Endothelial cell of umbilical vein (primary cell): ENCODE measurements around the gene MRGPRD. TPM values are rescaled to one million over a fixed set of nuclear protein-coding genes. Genes with fewer than 3 reads are reported as not detected.
"Not testable (repeated sequence)": the region's sequence is repeated elsewhere in the genome, so short reads cannot be mapped to it uniquely, and the experiment has no call there.

Experiments
- BruUV-seq: library from RNA; stranded (reverse); fragments of 400-500 nt; replicated peaks from 2 replicates; lab custom pipeline; 2021; lab: Mats Ljungman, UMichigan
- CTCF ChIA-PET: fragments of 300-600, 350-600 bp; sonication (Branson Sonifier 250); formaldehyde crosslinking; loops from one replicate; lab custom pipeline; 2021; ENCODE audit warnings: antibody characterized with exemption, inconsistent platforms; lab: Charles Lee
- POLR2A ChIA-PET: fragments of 300-600, 350-600 bp; sonication (Branson Sonifier 250); formaldehyde crosslinking; loops from one replicate; lab custom pipeline; 2021; ENCODE audit warnings: antibody characterized with exemption, inconsistent platforms; lab: Charles Lee
- DNase-seq: peaks from one replicate; pipeline ENCODE4 v3.0.0-alpha.2; 2011; ENCODE audit warnings: low read depth, low spot score
- FAIRE-seq: peaks from 2 replicates; lab custom pipeline; 2011; peaks lifted over from hg19 to GRCh38; lab: Jason Lieb, UNC
- H2AFZ ChIP-seq: 2 replicates; pipeline ENCODE4 v1.6.0; 2012; ENCODE audit warnings: low read depth, low read length, control low read depth, inconsistent platforms
- H3K27ac ChIP-seq: 2 replicates; pipeline ENCODE4 v1.5.1; 2011; ENCODE audit warnings: low read depth, mild to moderate bottlenecking, control low read depth, low read length, moderate library complexity; ENCODE audit not compliant: insufficient read depth
- H3K27me3 ChIP-seq, 2 experiments: 2 replicates each; pipeline versions ENCODE4 v1.6.0 to v1.6.1; 2011; ENCODE audit warnings: low read length in 2 of 2, mixed read lengths in 1 of 2; ENCODE audit not compliant: control insufficient read depth in 2 of 2, insufficient read depth in 2 of 2
- H3K36me3 ChIP-seq, 2 experiments: 2 replicates in 1 of 2; 3 replicates in 1 of 2; pipeline ENCODE4 v1.5.1; 2011; ENCODE audit warnings: low read length in 2 of 2, mild to moderate bottlenecking in 1 of 2, moderate library complexity in 1 of 2; ENCODE audit not compliant: control insufficient read depth in 2 of 2, insufficient read depth in 2 of 2; ENCODE audit errors: extremely low read depth in 1 of 2
- H3K4me1 ChIP-seq: 3 replicates; pipeline ENCODE4 v1.5.1; 2011; ENCODE audit warnings: mild to moderate bottlenecking, low read length; ENCODE audit not compliant: control insufficient read depth, insufficient read depth; ENCODE audit errors: extremely low read depth
- H3K4me2 ChIP-seq: 2 replicates; pipeline ENCODE4 v1.6.1; 2011; ENCODE audit warnings: low read length, control low read depth, mixed read lengths; ENCODE audit not compliant: insufficient read depth
- H3K4me3 ChIP-seq, 3 experiments: fragments of 200-600 bp in 1 of 3; sonication (generic), shearing (Covaris generic) in 1 of 3; replicated peaks in 1 of 3; 2 replicates each; pipeline ENCODE4 v1.5.1; 2011 to 2016; ENCODE audit warnings: control low read depth in 3 of 3, low read length in 3 of 3, mild to moderate bottlenecking in 2 of 3, inconsistent platforms in 1 of 3, low read depth in 1 of 3, moderate library complexity in 1 of 3; ENCODE audit not compliant: insufficient read depth in 1 of 3
- H3K79me2 ChIP-seq: 2 replicates; pipeline ENCODE4 v1.6.0; 2012; ENCODE audit warnings: low read length, inconsistent platforms; ENCODE audit not compliant: control insufficient read depth, insufficient read depth
- H3K9ac ChIP-seq: replicated peaks from 2 replicates; pipeline ENCODE3; 2011; ENCODE audit warnings: low read length, control low read depth; ENCODE audit not compliant: insufficient read depth; ENCODE audit errors: extremely low read depth
- H3K9me1 ChIP-seq: replicated peaks from 3 replicates; pipeline ENCODE4 v1.6.0; 2011; ENCODE audit warnings: mild to moderate bottlenecking, low read length; ENCODE audit not compliant: control insufficient read depth, insufficient read depth; ENCODE audit errors: extremely low read depth
- H3K9me3 ChIP-seq: replicated peaks from 2 replicates; pipeline ENCODE4 v1.5.1; 2012; ENCODE audit warnings: low read length, inconsistent platforms; ENCODE audit not compliant: control insufficient read depth, insufficient read depth
- H4K20me1 ChIP-seq: replicated peaks from 2 replicates; pipeline ENCODE3; 2011; ENCODE audit warnings: mild to moderate bottlenecking, low read length; ENCODE audit not compliant: control insufficient read depth, insufficient read depth; ENCODE audit errors: extremely low read depth
- EZH2 ChIP-seq: IDR thresholded peaks from 2 replicates; pipeline ENCODE4 v1.6.1; 2012; ENCODE audit warnings: borderline replicate concordance, low read depth, mild to moderate bottlenecking, moderate library complexity, low read length, inconsistent platforms; ENCODE audit not compliant: severe bottlenecking
- FOS ChIP-seq: IDR thresholded peaks from 2 replicates; pipeline ENCODE4 v1.6.1; 2011; ENCODE audit warnings: mild to moderate bottlenecking, low read length, moderate library complexity, borderline replicate concordance; ENCODE audit not compliant: insufficient read depth
- GATA2 ChIP-seq: IDR thresholded peaks from 2 replicates; pipeline ENCODE4 v1.7.0; 2011; ENCODE audit warnings: low read depth, mild to moderate bottlenecking, moderate library complexity, mixed read lengths, low read length; ENCODE audit not compliant: insufficient read length, insufficient read depth
- JUN ChIP-seq: IDR thresholded peaks from 2 replicates; pipeline ENCODE4 v1.6.1; 2011; ENCODE audit warnings: borderline replicate concordance, low read depth; ENCODE audit not compliant: insufficient read length, insufficient read depth
- MYC ChIP-seq: IDR thresholded peaks from one replicate; pipeline ENCODE4 v1.6.1; 2011; ENCODE audit warnings: mild to moderate bottlenecking, low read depth, low read length
- POLR2A ChIP-seq: IDR thresholded peaks from 2 replicates; pipeline ENCODE4 v1.6.1; 2012; ENCODE audit warnings: low read depth, mild to moderate bottlenecking, control low read depth, low read length
- POLR2AphosphoS5 ChIP-seq: IDR thresholded peaks from 2 replicates; pipeline ENCODE4 v1.6.1; 2012; ENCODE audit warnings: low read depth, mild to moderate bottlenecking, control low read depth, low read length, moderate library complexity; ENCODE audit not compliant: insufficient read depth
- dilution Hi-C: fragments of 300-500 bp; cut with MboI; formaldehyde crosslinking; loops from one replicate; pipeline ENCODE4 v1.15.0; 2019; ENCODE audit warnings: low sequenced_read_pairs; ENCODE audit not compliant: extremely low pct_ligation_motif_present
- intact Hi-C: fragments of 100-400 bp; cut with micrococcal nuclease; formaldehyde crosslinking; loops from one replicate; pipeline ENCODE4 v1.10.0; 2022
- polyA plus RNA-seq, 4 experiments: library from polyadenylated mRNA; depleted of rRNA in 3 of 4; stranded (reverse) in 3 of 4; unstranded in 1 of 4; fragments of >200 nt; gene quantifications; 2 replicates each; pipeline versions ENCODE4 v1.2.1 to v1.2.3, GENCODE V29; 2011 to 2012; ENCODE audit warnings: missing spikeins in 1 of 4
- total RNA-seq: library from RNA; stranded (reverse); gene quantifications from 2 replicates; pipeline ENCODE4 v1.2.3, GENCODE V29; 2021
- TF ChIP-seq, protein P1 (sequence below), 2 donors: IDR thresholded peaks; 1 replicate in 1 of 2; 2 replicates in 1 of 2; pipeline ENCODE4 v1.5.1; 2011; ENCODE audit warnings: low read length in 2 of 2, mild to moderate bottlenecking in 2 of 2, moderate library complexity in 2 of 2, control low read depth in 1 of 2, inconsistent platforms in 1 of 2, low read depth in 1 of 2; ENCODE audit not compliant: insufficient read depth in 1 of 2; ENCODE audit errors: extremely low read depth in 1 of 2
- TF ChIP-seq, protein P2 (sequence below): IDR thresholded peaks from 2 replicates; pipeline ENCODE4 v1.6.1; 2011; ENCODE audit not compliant: insufficient read depth, insufficient read length

The MRGPRD gene
- total and polyA plus RNA-seq, 2 donors (not counting 3 experiments of a cell fraction or from before 2014, with no cell fraction given), result not detected

DNA sequence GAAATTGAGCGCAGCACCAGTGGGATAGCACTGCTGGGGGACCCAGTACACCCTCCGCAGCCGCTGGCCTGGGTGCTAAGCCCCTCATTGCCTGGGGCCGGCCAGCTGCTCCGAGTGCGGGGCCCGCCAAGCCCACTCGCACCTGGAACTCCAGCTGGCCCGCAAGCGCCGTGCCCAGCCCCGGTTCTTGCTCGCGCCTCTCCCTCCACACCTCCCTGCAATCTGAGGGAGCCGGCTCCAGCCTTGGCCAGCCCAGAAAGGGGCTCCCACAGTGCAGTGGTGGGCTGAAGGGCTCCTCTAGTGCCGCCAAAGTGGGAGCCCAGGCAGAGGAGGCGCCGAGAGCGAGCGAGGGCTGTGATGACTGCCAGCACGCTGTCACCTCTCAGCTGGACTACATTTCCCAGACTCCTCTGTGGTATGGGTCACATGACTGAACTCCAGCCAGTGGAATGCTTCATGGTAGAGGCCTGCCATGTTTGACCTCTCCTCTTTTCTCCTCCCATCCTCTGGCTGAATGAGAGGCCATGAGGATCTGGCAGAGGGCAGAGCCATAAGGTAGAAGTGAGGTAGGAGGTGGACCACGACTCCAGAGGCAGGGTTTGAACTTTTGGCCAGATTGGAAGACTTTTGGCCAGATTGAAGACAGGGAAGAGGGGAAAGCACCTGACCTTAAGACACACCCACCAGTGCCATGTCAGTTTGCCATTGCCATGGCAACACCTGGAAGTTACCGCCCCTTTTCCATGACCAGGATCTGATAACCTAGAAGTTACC lies 6.2 kb downstream of the MRGPRD start:
- FAIRE-seq (peak; percentile 70), DNase-seq (peak; percentile 12)
- Histone ChIP-seq H3K4me2 (no peak overlapping the region), H3K36me3 (no peaks in the 10 kb centered on the region), H2AFZ (peak overlapping the region; percentile 32), H3K9me1 (no peaks in the 10 kb centered on the region), H3K9me3 (no peaks in the 10 kb centered on the region), H3K27me3 (peaks cover 0 to 8% of the 10 kb centered on the region in 2 experiments), H3K4me1 (no peaks in the 10 kb centered on the region), H3K79me2 (no peaks in the 10 kb centered on the region), H3K9ac (no peak overlapping the region), H3K27ac (no peak overlapping the region), H3K4me3 (no peak overlapping the region), H4K20me1 (no peaks in the 10 kb centered on the region)
- TF ChIP-seq FOS (no peak), POLR2A (no peak), MYC (no peak), GATA2 (no peak), POLR2AphosphoS5 (no peak), EZH2 (no peak), JUN (no peak)
- TF ChIP-seq, protein P1, sequence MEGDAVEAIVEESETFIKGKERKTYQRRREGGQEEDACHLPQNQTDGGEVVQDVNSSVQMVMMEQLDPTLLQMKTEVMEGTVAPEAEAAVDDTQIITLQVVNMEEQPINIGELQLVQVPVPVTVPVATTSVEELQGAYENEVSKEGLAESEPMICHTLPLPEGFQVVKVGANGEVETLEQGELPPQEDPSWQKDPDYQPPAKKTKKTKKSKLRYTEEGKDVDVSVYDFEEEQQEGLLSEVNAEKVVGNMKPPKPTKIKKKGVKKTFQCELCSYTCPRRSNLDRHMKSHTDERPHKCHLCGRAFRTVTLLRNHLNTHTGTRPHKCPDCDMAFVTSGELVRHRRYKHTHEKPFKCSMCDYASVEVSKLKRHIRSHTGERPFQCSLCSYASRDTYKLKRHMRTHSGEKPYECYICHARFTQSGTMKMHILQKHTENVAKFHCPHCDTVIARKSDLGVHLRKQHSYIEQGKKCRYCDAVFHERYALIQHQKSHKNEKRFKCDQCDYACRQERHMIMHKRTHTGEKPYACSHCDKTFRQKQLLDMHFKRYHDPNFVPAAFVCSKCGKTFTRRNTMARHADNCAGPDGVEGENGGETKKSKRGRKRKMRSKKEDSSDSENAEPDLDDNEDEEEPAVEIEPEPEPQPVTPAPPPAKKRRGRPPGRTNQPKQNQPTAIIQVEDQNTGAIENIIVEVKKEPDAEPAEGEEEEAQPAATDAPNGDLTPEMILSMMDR (IDR thresholded peaks at IDR 0.05; ENCODE audit: extremely low read depth in 1 of 2, insufficient read depth in 1 of 2, low read depth in 1 of 2, low read length in 2 of 2), result no peak
- TF ChIP-seq, protein P2, sequence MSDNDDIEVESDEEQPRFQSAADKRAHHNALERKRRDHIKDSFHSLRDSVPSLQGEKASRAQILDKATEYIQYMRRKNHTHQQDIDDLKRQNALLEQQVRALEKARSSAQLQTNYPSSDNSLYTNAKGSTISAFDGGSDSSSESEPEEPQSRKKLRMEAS, result no peak
- intact Hi-C loops, result no loop called here
- ChIA-PET POLR2A (no interaction called here), CTCF (no interaction called here)
- dilution Hi-C loops, result no loop called here
- no TSS peak for BruUV-seq

DNA sequence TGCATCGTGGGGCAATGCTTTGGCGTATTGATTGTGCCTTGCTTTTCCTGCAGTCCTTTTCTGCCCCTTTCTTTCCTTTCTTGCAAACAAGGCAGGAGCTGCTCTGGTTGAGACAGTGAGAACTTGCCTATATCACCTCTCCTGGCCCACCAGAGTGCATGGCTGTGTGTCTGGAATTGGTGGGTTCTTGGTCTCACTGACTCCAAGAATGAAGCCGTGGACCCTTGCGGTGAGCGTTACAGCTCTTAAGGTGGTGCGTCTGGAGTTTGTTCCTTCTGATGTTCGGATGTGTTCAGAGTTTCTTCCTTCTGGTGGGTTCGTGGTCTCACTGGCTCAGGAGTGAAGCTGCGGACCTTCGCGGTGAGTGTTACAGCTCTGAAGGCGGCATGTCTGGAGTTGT lies 7.1 kb downstream of the MRGPRD start:
- peaks cover 0 to 12% of the 10 kb centered on the region in 2 experiments for H3K27me3 ChIP-seq
- H4K20me1 ChIP-seq, FAIRE-seq, intact Hi-C loops, H3K9me3 ChIP-seq, H2AFZ ChIP-seq, dilution Hi-C loops, CTCF ChIA-PET, H3K4me3 ChIP-seq, BruUV-seq, H3K9ac ChIP-seq, H3K27ac ChIP-seq, DNase-seq, POLR2A ChIA-PET, H3K4me1 ChIP-seq, H3K36me3 ChIP-seq, H3K4me2 ChIP-seq, H3K9me1 ChIP-seq, H3K79me2 ChIP-seq: not testable (repeated sequence)
